Activated CD4-positive, alpha-beta T cell treated with anti-CD3 and anti-CD28 coated beads for 4 hours (primary cell): Measurements from ENCODE around the gene HAGH.
"Not testable (repeated sequence)": the region's sequence is repeated elsewhere in the genome, so short reads cannot be mapped to it uniquely, and the experiment has no call there.

ENCODE experiments used
- DNase-seq, 2 donors: peaks; one replicate each; pipeline ENCODE4 v3.0.0-alpha.2; 2020

The HAGH gene

DNA sequence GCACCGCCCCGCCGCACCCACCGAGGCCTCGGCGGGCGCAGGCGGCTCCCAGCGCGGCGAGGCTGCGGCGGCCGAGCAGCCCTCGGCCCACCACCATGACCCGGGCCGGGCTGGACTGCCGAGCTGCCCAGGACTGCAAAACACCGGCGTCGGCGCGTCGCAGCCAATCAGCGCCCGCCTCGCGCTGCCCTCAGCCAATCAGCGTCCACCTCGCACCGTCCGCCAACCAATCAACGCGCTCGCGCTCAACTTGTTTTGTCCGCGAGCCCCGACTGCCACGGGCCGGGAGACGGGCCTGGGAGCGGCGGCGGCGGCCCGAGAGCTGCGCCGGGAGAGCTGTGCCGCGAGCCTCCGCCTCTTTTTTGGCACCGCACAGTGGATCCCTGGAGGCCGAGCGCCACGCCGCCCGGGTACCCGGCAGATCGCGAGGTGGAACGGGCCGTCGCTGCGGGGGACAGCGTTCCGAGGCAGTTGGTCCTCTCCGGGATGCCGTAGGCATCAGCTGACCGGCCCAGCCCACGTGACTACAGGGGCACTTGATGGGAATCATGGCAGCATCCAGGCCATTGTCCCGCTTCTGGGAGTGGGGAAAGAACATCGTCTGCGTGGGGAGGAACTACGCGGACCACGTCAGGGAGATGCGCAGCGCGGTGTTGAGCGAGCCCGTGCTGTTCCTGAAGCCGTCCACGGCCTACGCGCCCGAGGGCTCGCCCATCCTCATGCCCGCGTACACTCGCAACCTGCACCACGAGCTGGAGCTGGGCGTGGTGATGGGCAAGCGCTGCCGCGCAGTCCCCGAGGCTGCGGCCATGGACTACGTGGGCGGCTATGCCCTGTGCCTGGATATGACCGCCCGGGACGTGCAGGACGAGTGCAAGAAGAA is at the start of gene HAGH, which contains the start of gene FAHD1:
HAGH (minus strand) TSS at position 135 of the 883 bp plus-strand sequence; CDS start at position 97, 38 bp downstream.
FAHD1 (plus strand) TSS at position 516 of the 883 bp plus-strand sequence; CDS start at position 549, 33 bp downstream.
- peak; percentile 86 to 89 for DNase-seq

DNA sequence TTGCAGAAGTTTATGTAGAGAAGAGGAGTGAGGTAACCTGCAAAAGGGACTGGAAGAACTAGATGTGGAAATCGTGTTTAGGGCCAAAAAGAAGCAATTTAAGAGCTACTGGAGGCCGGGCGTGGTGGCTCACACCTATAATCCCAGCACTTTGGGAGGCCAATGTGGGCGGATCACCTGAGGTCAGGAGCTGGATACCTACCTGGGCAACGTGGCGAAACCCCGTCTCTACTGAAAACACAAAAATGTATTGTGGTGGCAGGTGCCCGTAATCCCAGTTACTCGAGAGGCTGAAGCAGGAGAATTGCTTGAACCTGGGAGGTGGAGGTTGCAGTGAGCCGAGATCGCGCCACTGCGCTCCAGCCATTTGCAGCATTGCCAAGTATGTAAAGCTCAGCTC is 49.4 kb upstream of the HAGH start:
- not testable (repeated sequence) for DNase-seq

DNA sequence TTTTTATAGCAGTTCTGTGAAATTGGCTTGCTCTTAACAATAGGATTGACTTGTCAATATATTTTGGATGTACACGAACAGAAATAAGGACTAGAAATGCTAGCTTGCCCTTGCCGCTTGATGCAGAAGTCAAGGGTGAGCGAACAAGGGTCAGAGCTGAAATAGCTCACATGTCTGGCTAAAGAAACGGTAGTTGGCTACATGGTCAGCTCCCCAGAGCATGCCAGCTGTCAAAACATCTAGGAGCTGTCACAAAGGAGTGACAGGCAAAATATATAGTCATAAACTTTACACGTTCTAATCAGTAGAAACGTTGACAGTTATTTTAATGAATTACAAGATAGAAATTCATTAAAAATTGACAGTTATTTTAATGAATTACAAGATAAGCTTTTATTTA is 48.2 kb upstream of the HAGH start:
- DNase-seq: no peak

DNA sequence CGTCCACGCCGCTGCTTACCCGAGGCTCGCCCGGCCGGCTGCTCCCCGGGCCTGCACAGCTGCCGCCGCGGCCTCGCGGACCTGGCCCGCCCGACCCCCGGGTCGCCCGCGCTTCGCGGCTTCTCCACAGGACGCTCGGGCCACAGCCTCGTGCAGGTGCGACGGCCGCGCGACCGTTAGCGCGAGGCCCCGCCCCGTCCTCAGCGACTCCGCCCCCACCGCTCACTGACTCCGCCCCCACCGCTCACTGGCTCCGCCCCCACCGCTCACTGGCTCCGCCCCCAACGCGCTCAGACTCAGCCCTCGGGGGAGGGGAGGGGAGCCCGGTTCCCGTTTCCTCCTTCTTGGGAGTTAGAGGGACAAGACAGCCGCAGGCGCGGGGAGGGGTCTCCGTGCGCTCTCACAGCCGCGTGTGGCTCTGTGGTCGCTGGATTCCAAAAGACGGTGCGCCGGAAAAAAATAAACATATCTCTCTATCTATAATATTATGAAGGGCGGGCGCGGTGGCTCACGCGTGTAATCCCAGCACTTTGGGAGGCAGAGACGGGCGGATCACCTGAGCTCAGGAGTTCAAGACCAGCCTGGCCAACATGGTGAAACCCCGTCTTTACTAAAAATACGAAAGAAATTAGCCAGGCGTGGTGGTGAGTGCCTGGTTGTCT is 45.5 kb upstream of the HAGH start, which contains the start of gene MEIOB:
MEIOB (minus strand) TSS at position 191 of the 662 bp plus-strand sequence. CDS start 3,989 bp downstream, outside the sequence.
- DNase-seq: peak; percentile 14 to 22

DNA sequence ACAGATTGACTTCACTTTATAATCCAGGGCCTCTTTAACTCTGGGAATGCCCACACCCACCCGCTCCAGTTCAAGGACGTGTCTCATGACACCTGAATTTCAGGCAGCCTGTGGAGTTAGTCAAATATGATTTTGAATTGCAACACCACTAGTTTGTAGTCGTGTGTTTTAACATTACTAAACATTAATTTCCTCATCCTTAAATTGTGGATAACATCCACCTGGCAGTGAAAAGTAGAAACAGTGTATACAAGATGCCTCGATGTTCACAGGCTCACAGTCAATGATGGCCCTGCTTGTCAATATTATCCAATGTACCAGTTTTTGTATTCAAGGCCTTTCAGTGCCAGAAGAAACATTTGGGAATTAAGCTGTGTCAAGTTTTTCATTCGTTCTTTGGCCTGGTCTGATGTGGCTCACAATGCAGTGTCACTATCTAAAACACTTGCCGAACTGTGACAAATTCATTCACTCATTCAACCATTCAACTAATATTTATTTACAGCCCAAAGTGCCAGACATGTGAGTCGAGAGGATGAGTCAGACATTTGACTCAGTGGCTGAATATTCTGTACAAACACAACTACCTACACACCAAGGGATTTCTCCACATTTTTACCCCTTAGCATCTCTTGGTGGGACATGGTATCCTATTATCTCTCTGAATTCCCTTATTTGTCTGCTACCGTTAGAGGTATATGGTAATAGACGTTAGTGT is 43.9 kb upstream of the HAGH start:
- DNase-seq: no peak

DNA sequence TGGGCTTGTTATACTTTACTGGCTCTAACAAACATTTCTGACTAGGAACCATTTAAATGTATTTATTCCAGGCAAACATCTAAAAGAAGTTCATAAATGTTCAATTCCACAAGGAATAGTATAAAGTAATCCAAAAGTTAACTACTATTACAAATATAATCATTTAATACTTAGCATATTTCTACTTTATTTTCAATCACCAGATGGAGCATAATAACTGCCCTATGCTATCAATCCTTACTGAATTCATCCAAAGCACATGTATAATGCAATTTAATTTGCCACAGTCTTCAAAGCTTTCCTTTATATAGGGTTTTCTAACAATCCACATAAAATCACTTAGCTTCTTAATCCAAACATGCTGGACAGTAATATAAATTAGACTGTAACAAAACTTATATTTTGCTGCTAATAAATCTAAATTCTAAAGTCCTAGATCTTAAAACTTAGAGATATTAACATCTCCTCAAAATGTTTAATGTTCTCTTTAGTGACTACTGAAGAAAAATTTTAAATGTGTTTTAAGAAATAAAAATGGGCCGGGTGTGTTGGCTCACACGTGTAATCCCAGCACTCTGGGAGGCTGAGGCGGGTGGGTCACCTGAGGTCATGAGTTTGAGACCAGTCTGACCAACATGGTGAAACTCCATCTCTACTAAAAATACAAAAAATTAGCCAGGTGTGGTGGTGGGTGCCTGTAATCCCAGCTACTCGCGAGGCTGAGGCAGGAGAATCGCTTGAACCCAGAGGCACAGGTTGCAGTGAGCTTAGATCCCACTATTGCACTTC is 39.5 kb upstream of the HAGH start:
- DNase-seq: no peak

DNA sequence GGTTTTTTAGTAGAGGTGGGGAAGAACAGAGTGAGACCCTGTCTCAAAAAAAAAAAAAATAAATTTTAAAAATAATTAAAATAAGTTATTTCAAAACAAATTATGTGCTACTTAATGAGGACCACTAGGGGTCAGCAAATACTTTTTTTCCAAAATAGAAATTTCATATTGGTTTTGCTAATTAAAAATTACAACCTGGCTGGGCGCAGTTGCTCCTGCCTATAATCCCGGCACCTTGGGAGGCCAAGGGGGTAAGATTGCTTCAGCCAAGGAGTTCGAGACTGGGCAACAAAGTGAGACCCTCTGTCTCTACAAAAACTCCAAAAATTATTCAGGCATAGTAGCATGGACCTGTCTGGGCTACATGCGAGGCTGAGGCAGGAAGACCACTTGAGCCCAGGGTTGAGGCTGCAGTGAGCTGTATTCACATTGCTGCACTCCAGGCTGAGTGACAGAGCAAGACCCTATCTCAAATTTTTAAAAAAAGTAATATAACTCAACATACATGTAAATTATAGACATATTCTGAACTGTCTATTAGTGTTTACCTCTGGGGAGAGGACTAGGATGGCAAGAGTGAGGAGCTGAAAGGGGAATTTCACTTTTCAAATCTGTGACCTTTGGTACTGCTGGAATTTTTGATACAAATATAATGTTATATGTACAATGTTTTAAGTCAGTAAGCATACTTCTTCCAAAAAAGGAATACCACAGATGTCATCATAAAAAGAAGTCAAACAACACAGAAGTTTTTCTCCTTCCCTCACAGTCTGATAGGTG is 37.2 kb upstream of the HAGH start:
- peak in 1 of 2 donors; percentile 4 for DNase-seq

DNA sequence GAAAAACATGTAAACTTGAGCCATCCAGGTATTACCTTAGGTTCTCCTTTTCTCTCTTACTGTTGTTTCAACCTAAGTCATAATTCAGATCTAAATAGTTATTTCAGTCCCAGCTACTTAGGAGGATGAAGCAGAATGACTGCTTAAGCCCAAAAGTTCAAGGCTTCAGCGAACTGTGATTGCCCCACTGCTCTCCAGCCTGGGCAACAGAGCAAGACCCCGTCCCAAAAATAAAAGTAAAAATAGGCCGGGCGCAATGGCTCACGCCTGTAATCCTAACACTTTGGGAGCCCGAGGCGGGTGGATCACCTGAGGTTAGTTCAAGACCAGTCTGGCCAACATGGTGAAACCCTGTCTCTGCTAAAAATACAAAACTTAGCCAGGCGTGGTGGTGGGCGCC is 35.8 kb upstream of the HAGH start:
- no peak for DNase-seq

DNA sequence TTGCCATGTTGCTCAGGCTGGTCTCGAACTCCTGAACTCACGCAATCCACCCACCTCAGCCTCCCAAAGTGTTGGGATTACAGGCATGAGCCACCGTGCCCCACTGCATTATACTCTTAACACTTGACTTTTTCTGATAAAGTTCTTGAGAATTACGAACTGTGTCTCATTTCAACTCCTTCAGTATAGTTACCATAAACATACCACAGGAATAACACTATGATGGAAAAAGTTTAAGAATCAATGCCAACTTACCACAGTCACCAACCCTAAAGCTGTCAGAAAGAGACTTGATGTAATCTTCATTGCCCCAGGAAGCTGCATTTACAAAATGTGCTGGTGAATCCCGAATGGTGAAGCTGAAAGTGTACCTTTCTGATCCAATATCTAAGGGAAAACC is 35.1 kb upstream of the HAGH start:
- DNase-seq: no peak

DNA sequence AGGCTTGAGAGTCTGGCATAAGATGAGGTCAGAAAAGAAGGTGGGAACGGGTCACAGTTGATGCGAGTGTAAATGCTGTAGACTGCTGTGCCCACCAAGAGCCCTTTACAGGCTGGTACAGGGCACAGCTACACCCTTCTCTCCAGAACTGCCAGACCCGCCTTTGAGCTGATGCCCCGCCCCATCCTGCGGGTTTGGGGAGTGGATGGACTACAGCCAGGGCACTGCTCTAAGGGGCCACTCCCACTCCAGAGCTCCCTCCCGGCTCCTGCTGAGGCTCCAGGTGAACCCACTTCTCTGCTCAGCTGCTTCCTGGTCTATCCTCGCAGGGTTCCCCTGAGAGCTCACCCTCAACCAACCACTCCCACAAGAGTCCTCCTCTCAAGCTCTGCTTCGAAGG is 33.0 kb upstream of the HAGH start:
- no peak for DNase-seq

DNA sequence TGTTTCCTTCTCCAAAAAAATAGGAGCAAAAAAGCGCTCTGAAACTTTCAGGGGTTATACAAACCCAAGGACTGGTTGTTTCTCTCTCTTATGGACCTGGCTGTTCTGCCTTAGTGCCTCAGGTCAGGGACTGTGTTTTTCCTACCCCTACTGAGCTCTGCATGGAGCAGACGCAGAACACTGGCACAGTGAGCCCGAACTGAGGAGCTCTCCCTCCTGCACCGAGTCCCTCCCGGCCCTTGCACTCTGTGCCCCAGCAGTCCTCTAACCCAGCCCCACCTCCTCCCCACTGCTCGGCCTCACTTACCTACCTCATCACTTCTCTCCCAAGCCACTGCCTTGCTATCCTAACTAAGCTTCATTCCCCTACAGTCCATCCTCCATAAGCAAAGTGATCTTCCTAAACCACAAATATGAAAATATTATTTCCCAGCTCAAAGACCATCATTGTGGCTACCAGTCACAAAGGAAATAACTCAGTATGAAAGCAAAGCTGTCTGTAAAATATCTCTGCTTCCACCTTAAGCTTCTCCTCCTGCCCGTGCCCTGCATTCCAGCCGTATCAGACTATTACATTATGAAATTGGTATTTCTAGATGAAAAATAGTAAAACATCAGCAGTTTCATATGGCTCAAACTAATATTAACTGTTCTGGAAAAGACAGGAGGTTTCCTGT is 31.7 kb upstream of the HAGH start:
- DNase-seq: no peak

DNA sequence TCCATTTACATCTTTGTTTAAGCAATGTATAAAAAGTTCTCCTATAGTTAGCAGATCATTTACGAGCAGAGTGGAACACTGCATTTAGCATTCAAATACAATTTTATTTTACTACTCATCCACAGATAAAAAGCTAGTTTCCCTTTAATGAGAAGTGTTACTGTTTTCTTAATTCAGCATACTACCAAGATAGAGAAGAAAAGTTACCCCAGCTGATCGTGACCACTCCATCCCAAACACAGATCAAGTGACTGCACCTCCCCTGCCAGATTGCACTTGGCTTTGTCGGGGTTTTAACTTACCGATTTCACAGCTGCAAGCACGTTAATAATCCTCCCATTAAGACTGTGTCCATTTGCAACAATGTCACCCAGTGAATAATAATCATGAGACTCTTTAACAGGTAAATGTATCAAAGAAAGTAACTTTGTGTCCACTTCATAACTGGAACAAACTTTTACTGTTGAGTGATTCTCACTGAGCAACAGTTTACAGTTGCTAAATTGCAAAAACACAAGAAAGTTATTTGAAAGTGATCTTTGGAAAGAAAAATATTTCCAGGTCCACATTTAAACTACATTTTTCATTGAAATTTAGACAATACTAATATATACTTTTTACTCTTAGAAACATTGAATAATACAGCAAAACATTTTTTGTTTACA is 30.9 kb upstream of the HAGH start:
- no peak for DNase-seq

DNA sequence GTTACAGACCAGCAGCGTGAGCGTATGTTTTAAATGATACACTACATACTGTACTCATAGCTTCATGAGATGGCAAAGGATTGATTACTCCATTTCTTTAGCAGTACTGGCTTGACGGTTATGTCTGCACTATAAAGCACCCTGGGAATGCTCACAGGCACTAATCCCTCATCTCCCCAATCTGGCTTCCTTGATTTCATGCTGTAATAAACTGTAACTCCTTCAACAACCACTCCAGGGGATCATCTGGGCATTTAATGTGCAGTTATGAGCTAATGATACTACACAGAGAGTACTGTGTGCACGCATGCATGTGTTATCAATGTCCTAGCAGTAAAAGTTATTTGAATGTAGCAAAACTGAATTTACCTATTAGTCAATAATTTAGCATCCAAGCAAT is 25.2 kb upstream of the HAGH start:
- no peak for DNase-seq

DNA sequence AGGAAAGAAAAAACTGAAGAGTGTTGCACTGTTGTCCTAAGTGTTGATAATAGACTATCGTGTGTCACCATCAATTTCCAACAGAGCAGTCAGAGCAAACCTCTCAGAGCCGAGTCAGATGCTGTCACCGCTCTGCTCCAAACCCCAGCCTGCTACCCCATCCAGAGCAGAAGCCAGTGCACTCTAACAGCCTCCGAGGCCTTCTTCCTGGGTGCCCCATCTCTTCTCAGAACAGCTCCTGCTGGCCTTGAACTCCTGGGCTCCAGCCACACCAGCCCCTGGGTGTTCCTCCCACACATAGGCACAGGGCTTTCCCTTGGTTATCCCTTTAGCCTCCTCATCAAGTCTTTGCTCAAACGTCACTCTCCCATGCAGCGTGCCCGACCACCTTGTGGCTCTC is 24.4 kb upstream of the HAGH start:
- no peak for DNase-seq

DNA sequence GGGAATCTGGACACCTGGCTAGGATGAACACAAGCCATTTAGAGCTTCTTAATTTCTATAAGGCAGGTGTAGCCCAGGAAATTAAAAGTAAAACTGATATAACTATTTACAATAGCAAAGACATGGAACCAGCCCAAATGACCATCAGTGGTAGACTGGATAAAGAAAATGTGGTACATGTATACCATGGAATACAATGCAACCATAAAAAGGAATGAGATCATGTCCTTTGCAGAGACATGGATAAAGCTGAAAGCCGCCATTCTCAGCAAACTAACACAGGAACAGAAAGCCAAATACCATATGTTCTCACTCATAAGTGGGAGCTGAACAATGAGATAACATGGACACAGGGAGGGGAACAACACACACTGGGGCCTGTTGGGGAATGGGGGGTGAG is 19.8 kb upstream of the HAGH start:
- no peak for DNase-seq

DNA sequence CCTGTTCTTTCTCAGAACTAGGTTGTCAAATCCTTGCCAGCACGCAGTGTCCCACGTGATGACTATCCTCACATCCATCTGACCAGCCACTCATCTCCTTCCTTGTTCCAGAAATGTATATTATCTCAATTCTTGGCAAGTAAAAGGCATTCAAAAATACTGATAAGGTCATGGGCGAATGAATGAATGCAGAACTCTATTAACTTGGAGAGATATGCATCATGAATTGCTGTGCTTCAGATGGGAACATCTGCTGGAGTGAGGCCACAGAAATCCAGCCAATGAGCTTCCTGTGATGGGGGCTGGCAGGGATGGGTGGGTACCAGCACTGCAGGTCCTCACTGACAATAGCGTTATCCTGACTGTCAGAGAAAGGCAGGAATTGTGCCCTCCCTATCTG is 19.4 kb upstream of the HAGH start:
- DNase-seq: no peak

DNA sequence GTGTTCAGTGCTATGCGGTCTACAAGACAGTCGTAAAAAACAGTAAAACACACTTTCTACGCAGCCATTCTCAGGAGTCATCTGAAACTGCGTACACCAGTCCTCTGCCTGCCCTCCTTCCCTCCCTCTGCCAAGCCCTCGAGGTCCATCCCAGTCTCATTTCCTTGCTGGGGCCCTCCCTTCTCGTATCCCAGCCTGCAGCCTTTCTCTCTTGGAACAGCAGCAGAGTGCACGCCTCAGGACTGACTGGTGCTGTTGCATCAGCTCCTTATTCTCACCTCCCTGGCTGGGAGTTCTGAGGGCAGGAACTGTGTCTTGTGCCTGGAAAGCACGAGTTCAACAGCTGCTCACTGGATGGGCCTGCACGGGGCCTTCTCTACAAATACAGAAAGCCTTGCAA is 12.9 kb upstream of the HAGH start:
- DNase-seq: no peak

DNA sequence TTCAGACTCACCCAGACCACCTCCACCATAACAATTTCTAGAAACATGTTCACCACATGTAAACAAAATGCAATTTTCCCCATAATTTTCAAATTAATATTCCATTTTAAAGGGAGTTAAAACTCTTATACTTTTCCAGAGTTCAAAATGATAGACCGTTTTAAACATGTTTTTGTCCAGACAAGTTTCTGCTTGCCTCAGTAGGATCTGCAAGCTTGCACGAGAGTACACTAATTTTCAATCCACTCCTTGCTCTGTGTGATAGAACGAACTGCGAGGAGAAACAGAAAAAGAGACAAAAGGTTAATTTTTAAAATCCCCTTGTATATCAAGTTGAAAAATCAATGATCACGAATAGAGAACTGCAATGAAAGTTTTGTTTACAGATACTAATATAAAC is 7.5 kb upstream of the HAGH start:
- DNase-seq: no peak

DNA sequence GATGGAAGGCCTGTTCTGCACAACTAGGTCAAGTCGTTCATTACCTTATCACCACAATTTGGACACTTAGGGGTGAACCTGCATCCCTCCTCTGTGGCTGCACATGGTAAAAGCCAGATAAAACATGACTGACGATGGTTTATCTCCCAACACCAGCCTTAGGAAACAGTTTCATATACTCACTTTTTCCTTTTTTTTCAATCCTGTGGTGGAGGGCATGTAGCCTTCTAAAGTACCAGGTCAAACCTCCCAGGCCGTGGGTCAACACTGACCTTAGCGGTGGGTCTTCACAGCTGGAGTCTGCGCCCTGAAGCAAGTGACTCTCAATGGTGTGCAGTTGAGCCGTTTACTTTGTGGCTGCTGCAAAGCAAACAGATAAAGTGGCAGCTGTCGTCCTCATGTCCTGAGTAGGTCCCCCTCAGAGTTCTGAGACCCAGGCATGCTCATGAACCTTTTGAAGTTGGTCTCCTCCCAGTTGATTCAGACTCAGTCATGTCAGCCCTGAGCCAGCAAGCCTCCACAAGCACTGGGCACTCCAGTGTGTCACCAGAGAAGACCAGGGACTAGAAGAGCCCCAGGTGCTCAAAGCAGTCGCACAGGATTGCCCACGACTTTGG is 6.3 kb upstream of the HAGH start:
- DNase-seq: no peak
